Brain microvascular endothelial cell (primary cell): ENCODE measurements around the gene RIN3.

Experiments used
- DNase-seq: peaks from one replicate; pipeline ENCODE4 v3.0.0-alpha.2; 2020
- H3K27ac ChIP-seq: fragments of 250-450 bp; sonication (Bioruptor Pico); 2 replicates; pipeline ENCODE4 v1.5.1; 2020; ENCODE audit warnings: mild to moderate bottlenecking, moderate library complexity
- H3K27me3 ChIP-seq: fragments of 250-450 bp; sonication (Bioruptor Pico); replicated peaks from 2 replicates; pipeline ENCODE4 v1.5.1; 2020; ENCODE audit warnings: mild to moderate bottlenecking
- H3K36me3 ChIP-seq: fragments of 250-450 bp; sonication (Bioruptor Pico); replicated peaks from 2 replicates; pipeline ENCODE4 v1.5.1; 2020; ENCODE audit warnings: mild to moderate bottlenecking
- H3K4me3 ChIP-seq: 2 replicates; pipeline ENCODE4 v1.5.1; 2011; ENCODE audit warnings: low read depth, mild to moderate bottlenecking, control low read depth, low read length, moderate library complexity
- CTCF ChIP-seq: IDR thresholded peaks from 2 replicates; pipeline ENCODE4 v1.5.1; 2011; ENCODE audit warnings: low read depth, mild to moderate bottlenecking, moderate library complexity, low read length, control low read depth, inconsistent platforms; ENCODE audit errors: missing control alignments
- in situ Hi-C: cut with HindIII; loops from 2 replicates; pipeline ENCODE4 v1.10.0; 2017; ENCODE audit warnings: low sequenced_read_pairs, low pct_ligation_motif_present

Gene RIN3

GRCh38 chr14:92582706-92583452 lies 69.3 kb downstream of the RIN3 start:
- Histone ChIP-seq H3K27me3 (no peaks in the 10 kb centered on the region), H3K4me3 (no peak overlapping the region), H3K27ac (no peak overlapping the region), H3K36me3 (peaks cover 6% of the 10 kb centered on the region)
- in situ Hi-C loops = no loop called here
- no peak for DNase-seq
- no peak for TF ChIP-seq CTCF

GRCh38 chr14:92584220-92584619 lies 70.6 kb downstream of the RIN3 start:
- in situ Hi-C loops = no loop called here
- TF ChIP-seq CTCF = no peak
- H3K36me3 ChIP-seq = peaks cover 6% of the 10 kb centered on the region
- H3K27ac ChIP-seq = no peak overlapping the region
- H3K4me3 ChIP-seq = no peak overlapping the region
- DNase-seq = no peak
- no peaks in the 10 kb centered on the region for H3K27me3 ChIP-seq

- TF ChIP-seq CTCF = no peak
- no peak for DNase-seq
- peaks cover 4% of the 10 kb centered on the region for H3K36me3 ChIP-seq
Observed at GRCh38 chr14:92584816-92585215, 71.2 kb downstream of the RIN3 start.

GRCh38 chr14:92585981-92586937 lies 72.7 kb downstream of the RIN3 start:
- Histone ChIP-seq H3K4me3 (no peak overlapping the region), H3K36me3 (peaks cover 4% of the 10 kb centered on the region), H3K27ac (peak overlapping the region; percentile 7), H3K27me3 (no peaks in the 10 kb centered on the region)
- in situ Hi-C loops = no loop called here
- DNase-seq = peak; percentile 90
- no peak for TF ChIP-seq CTCF

More at GRCh38 chr14:92584816-92585215, 71.2 kb downstream of the RIN3 start:
- in situ Hi-C loops = no loop called here
- Histone ChIP-seq H3K4me3 (no peak overlapping the region), H3K27ac (no peak overlapping the region), H3K27me3 (no peaks in the 10 kb centered on the region)

- H3K27me3 ChIP-seq = no peaks in the 10 kb centered on the region
- in situ Hi-C loops = no loop called here
- no peak overlapping the region for H3K27ac ChIP-seq
- H3K4me3 ChIP-seq = no peak overlapping the region
- H3K36me3 ChIP-seq = peaks cover 4% of the 10 kb centered on the region
- TF ChIP-seq CTCF = no peak
- DNase-seq = no peak
Observed at GRCh38 chr14:92586963-92587699, 73.5 kb downstream of the RIN3 start.
